NOMO-1 treated with dmso at 0.1 percent for 144 hours (cell line): ENCODE measurements around the gene BRD7.

Source experiments
- DNase-seq: peaks from one replicate; lab custom pipeline; 2025; ENCODE audit not compliant: unreplicated experiment; lab: John Stamatoyannopoulos, UW

Gene BRD7

DNA sequence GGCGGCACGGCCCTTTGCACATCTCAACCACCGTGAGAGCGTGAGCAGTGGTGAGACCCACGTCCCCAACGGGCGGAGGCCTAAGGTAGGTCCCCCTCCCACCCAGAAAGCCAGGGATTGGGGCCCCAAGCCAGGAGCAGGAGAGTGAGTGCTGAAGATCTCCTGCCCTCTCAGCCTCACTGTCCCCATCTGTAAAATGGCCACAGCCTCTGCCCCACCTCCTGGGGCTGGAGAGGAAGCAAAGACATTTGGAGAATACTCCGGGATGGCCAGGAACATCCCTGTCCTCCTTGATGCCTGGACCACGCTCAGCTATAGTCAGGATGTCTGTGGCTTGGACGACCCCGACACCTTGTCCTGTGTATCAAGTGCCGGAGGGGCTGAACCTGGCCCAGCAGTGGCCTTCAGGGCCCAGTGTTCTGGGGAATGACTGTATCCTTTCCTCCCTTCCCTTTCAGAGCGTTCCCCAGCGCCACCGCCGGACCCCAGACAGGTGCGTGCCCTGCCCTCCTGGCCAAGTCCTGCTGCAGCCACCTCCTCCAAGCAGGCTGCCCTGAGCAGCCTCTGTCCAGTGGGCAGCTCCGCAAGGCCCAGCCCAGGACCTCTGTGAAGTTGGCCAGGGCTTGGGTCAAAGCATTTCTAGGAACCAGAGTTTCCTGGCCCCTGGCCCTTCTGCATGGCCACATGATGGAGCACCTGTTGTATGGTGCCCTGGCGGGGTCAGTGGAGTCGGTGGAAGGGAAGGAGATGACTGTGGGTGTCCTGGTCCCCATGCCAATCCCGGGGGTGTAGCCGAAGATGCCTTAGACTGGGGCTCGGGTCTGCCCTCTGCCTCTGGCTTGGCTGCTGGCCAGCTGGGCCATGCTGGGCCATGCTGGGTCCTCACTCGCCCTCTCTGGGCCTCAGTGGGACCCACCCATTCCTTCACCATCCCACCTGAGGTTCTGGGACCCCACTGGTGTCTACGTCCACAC, 64.0 kb downstream of the BRD7 start:
- no peak for DNase-seq

DNA sequence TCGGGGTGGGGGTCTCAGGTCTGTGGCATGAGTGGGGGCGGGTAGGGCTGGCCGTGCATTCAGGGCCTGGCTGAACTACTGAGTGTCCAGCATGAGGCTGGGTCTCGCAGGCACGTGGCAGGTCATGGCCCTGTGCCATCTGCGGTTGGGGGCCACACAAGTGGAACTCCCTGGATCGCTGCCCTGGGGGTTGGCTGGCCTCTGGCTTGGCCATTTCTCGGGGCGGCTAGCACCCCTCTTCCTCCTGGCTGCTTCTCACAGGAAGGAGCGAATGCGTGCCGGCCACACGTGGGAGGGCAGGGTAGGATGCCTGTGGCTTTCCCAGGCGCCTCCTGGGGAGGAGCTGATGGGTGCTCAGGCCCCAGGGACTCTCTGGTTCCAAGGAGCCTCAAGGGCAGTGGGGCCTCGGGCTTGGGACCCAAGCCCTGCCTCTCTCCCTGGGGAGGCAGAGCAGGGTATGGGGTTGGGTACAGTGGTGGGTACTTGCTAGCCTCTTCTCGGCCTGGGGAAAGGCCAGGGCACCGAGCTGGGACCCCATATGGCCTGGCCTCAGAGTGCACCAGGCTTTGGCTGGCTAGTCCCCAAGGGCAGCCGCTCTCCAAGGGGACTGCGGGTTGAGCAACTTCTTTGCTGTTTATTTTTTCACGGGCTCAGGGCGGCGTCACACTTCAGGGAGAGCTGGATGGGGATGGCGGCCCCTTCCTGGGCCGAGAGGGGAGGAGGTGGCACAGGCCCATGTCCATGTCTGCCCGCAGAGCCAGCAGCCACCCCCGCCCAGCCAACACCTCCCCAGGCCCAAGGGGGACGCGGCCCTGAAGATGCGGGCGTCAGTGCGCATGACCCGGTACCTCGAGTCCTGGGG, 65.0 kb downstream of the BRD7 start:
- DNase-seq, result no peak

DNA sequence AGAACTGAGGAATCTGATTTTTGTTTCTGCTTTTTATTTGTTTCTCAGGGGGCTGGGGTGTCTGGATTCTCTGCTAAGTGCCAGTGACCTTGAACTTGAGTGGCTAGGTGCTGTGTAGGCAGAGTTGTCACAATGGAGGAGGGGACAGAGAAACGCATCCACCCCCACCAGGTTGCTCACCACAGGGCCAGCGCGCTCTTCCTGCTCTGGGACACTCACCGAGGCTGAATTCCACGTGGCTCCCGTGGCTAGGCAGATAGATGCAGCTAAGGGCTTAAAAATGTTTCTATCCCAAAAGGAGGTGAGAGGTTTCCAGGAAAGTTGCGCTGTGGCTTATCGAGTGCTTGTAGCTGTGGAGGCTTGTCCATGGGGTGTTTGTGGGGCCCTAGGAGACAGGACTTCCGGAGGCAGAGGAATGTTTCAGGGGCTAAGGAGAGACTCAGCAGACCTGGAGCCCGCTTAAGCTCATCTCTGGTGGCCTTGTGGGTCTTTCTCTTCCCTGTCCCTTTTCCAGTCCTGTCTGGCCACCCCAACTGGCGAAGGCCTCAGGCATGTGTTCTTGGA, 65.7 kb downstream of the BRD7 start:
- DNase-seq, result no peak

DNA sequence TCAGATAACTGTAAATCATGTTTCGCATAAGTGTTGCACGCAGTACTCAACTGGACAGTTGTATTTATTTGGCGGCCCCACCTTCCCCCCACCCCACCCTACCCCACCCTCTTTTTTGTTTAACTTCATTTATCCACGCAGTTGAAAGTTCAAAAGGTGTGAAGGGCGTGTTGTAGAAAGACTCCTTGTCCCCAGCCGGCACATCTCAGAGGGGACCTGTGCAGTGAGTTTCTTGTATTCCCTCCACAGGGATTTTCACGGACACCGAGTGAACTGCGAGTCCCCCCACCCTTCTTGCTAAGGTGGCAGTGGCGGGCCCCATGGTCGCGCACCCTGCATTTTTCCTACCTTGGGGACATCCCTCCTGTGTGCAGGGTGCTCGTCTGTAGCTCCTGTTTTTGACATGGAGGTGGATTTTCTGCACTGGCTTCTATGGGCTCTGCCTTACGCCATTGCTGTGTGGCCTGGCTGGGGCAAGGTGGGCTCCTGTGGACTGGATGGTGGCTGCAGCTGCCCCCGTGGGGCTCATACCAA, 66.2 kb downstream of the BRD7 start:
- no peak for DNase-seq

DNA sequence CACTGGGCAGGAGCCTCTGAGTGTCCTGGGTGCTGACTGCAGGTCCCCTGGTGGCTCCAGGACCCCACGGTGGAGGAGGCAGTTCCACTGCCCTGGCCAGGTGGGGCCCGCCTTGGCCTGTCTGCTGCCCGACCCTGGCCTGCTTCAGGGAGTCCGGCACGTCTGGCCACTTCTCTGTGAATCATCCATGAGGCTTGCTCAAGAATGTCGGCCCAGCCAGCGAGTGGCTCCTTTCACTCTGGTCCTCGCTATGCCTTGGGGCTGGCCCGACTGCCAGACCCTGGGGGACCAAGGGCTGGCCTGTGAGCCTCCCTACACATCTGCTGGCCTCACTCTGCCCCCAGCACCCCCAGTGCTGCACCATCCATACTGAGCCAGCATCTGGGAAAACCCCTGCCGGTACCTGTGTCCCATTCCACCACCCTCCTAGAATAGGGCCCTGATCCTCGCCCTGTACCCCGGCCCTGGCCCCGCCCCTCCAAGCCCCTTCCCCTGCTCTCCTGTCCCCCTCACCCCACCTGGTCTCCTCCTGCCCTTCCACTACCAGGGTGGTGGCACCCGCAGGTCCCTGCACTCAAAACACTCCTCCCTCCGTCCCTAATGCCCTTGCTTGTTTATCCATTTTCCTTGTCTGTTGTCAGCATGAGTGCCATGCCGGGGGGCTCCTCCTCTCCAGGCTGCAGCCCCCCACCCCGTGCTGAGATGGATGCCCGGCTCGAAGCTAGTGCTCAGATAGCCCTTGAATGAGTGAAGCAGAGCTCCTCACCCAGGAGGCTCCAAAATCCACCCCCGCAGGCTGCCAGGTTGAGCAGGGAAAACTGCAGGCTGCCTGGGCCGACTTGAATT, 66.9 kb downstream of the BRD7 start:
- no peak for DNase-seq

DNA sequence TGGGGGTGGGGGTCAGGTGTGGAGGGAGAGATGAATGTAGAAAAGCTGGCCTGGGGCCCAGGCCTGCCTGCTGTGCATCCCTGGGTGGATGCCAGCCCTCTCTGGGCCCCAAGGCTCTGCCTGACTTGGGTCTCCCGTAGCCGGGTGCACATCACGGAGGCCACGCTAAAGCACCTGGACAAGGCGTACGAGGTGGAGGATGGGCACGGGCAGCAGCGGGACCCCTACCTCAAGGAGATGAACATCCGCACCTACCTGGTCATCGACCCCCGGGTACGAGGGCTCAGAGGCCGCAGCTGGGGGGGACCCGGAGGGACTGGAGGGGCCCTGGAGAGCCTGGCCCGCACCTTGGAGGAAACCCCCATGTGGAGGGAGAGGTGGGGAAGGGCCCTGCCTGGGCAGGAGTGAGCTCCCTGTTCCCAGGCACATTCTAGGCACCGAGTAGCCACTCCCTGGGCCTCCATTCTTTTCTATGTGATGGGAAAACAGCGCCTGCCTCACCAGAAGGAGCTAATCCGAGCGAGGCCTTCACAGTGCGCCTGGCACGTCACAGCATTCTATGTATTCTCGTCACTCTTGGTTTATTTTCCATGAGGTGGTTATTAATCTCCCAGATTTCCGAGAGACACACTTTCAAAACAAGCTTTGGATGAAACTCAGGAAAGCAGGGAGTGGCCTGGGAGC, 67.7 kb downstream of the BRD7 start:
- DNase-seq, result no peak

DNA sequence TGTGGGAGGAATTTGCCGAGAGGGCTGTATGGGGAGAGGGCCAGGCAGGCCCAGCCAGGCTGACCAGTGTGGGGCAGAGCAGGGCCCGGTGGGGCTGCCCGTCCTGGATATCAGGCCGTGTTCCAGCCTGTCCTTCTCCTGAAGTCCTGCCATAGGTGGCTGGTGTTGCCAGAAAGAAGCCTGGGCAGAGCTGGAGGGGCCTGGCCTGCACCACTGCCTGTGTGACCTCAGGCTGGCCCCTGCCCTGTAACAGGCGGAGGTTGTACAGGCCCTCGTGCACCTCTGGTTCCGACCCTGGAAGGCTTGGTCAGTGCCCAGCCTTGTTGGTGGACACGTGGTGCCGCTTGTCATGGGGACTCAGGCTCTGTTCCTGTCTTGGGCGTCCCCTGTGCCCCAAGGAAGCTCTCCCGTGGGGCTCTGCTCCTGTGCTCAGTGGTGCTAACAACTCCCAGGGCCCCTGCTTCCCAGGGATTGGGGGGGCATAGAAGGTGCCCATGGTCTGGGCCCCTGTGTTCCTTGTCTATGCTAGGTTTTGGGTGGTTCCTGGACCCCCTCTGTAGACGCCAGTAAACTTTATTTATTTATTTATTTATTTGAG, 69.2 kb downstream of the BRD7 start:
- DNase-seq, result no peak

DNA sequence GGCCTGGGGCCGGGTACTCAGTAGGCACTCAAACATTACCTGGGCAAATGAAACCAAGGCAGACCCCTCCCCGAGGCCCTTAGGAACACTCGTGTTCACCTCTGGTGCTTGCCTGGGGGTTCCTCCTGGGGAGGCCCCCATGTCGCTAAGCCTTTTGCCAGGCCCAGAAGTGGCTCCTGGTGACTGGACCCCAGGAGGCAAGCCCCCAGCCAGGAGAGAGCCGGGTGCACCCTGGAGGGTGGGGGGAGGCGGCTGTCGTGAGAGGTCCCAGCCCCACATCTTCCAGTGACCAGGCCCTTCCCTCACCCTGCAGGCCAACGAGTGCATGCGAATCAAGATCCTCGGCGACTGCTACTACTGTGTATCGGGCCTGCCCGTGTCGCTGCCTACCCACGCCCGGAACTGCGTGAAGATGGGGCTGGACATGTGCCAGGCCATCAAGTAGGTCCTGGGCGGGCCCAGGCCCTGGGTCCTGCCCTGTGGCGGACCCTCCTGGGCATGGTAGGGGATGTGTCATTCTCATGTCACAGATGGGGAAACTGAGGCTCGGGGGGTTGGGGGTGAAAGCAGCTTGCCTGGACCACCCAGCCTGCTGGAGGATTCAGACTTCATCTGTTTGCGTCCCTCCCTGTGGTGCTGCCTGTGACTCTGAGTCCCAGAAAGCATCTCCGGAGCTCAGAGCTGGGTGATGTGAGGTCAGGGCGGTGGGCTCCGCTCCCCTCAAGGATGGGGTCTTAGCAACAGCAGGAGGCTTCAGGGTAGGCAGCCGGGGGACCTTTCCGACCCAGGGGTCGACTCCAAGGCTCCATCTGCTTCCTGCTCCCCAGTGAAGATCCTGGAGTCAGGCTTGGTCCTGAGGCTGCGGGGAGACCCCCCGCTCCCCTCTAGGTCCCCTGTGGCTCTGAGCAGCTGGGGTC, 69.9 kb downstream of the BRD7 start:
- no peak for DNase-seq

DNA sequence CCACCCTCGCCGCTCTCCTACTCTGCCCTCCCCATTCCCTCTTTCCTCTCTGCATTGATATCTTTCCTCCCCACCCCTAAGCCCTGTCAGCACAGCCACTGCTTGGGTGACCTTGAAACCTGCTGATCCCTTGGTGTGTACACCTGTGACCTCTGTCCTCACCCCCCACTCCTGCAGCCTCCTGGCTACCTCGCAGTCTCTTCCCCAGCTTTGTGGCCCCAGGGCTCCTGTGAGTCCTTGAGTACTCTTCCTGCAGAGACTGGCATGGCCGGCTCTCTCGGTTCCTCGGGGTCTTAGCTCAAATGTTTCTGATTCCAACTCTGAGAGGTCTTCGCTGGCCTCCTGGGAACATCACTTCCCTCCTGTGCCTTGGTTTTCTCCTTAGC, 70.7 kb downstream of the BRD7 start:
- no peak for DNase-seq

DNA sequence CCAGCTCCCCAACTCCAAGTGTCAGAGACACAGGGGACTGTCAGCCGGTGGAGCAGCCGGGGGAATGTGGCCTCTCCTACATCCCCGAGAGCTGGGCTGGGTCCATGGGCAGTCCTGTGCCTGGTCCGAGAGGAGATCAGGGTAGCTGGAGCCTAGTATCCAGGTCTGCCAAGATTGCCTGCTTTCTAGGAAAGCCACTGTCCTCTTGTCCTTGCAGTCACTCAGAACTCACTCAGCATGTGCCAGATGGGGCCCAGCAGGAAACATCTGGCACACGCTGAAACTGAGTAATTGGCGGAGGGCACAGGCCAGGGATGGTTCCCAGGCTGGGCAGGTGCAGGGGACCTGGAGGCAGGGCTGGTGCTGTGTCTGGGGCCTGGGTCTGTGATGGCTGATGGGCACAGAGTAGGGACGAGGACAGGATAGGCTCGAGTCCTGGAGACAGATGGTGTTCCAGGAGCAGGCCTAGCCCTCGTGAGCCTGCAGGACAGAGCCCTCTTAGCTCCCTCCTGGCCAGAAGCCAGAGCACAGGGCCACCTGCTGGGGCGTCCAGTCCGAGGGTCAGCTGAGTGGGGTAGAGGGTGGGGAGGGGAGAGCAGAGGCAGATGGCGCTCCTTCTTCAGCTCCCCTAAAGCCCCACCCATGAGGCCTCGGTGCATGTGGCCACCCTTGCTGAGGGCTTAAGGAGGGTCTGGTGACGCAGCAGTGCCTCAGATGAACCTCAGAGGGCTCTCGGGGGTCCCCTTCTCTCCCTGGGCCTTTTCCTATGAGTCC, 71.3 kb downstream of the BRD7 start:
- DNase-seq, result no peak

DNA sequence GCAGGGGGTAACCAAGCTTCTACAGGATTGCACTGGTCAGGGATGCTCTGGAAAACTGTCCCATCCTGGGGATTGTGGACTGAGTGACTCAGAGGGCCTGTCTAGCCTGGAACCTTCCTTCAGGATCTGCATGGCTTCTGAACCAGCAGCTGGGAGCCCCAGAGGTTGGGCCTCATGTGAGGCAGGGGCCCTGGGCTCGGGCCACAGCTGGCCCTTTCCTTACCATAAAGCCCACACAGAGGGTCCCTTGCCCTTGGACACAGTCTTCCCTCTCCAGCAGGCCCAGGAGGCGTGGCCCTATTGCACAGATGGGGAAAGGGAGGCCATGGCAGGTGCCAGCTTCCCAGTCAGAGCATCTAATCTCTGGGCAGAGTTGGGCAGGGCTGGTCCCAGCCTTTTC, 72.0 kb downstream of the BRD7 start:
- no peak for DNase-seq

DNA sequence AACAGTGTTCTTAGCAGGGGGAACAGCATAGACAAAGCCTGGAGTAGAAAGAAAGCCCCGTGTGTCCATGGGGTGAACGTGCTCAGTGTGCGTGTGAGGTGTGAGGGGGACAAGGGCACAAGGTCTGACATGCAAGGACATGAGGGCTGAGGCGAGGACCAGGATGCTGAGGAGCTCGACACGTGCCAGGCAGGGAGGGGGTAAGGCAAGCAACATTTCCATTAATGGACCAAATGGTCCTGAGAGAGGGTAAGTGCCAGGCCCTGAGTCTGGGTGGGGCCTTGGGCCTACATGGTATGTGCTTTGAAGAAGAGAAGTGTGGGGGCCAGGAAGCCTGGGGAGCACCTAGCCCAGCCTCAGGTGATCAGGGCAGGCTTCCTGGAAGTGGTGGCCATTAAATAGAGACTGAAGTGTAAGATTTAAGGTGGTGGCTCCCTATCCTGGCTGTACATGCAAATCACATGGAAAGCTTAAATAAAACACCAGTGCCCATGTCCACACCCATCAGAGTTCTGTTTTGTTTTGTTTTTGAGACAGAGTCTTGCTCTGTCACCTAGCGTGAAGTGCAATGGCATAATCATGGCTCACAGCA, 73.2 kb downstream of the BRD7 start:
- no peak for DNase-seq

DNA sequence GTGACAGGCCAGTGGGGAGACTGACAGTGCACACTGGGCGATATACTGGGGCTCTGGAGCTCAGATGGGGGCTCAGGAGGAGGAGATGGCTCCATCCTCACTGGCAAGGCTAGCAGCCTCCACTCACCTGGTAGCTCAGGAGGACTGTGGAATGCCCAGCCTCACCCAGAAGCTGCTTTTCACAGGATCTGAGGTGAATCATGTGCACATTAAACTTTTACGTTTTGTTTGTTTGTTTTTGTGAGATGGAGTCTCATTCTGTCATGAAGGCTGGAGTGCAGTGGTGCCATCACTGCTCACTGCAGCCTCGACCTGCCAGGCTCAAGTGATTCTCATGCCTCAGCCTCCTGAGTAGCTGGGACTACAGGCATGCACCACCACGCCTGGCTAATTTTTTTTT, 73.8 kb downstream of the BRD7 start:
- no peak for DNase-seq

DNA sequence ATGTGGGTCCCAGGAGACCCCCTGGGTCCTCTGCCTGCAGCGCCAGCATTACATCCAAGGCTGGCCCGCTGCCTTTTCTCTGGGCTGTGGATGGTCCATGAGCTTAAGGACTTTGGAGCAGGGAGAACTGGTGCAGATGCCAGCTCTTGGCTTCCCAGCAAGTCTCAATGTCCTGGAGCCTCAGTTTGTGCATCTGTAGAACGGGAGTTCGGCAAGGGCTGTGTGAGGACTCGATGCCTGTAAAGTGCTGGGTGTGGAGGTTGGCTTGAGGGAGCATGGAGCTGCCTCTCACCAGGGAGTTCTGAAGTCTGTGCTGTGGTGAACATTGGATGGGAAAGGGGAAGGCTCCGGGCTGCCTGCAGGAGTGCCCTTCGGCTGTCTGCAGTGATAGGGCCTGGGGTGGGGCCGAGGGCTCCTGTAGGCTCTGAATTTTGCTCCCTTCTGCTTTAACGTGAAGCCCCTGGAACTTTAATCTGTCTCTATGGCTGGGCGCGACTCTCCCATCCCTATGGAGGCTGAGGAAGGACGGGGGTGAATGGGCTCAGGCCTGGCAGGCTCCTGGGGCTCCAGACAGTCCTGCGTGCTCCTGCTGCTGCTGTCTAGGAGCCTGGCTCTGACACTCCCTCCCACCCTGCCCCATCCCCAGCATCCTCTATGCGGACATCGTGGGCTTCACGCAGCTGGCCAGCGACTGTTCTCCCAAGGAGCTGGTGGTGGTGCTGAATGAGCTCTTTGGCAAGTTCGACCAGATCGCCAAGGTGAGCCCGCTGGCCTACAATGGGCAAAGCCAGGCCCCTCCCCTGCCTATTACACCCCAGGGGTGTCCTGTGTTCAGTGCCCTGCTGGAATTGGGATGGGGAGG, 74.6 kb downstream of the BRD7 start:
- no peak for DNase-seq

DNA sequence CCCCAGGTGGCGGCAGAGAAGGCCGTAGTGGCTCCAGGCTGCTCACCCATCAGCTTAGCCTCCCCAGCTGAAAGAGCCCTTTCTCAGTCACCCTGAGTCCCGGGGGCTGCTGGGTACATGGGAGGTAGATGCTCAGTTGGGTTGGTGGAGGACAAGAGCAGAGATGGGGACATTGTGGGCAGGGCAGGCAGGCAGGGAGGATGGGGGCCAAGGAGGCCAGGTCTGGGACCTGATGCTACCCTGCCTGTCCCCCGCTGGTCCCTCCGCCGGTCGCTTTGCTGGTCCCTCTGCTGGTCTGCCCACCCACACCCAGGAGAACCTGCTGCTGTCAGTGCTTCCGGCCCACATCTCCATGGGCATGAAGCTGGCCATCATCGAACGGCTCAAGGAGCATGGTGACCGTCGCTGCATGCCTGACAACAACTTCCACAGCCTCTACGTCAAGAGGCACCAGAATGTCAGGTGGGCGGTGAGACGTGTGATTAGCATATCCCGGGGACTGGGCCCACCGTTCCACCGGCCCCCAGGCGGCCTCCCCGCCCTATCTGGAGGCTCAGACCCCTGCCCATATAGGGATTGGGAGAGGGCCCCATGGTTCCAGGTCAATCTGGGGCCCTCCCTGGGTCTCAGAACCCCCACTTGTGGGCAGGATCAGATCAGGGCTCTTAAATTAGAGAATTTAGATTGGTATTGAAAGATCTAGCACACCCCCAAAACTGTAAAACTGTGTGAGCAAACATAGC, 75.6 kb downstream of the BRD7 start:
- no peak for DNase-seq

DNA sequence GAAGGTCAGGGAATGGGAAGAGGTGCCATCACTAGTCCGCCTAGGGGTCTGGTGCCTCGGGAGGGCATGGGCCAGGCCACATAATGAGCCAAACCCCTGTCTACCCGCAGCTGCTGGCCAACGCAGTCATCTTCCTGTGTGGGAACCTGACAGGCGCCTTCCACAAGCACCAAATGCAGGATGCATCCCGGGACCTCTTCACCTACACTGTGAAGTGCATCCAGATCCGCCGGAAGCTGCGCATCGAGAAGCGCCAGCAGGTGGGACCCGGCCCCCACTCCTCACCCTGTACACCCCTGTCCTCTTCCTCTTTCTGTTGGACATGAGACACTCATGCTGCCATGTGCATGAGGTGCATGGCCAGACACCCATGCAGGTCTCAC, 76.2 kb downstream of the BRD7 start:
- DNase-seq, result no peak
